ENCODE results near the gene CDH8.

DNA sequence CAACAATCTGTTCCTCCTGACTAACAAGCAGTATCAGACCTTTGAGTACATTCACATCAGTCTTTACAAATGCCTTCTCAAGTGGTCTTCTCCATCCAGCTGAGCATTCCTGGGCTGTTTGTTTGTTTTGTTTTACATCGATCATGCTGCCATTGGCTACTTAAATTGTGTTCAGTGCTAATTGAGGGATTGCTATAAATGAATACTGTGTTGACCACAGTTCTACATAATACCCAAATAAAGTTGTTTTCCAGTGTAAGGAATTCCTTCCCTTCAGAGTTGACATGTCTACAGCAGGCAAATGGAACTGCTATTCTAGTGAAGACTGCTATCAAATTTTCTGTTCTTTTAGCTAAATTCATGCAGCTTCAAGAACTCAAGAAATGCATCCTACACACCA, 3.2 kb downstream of the CDH8 start:
- no peak for TF ChIP-seq POLR2A (IDR thresholded peaks at IDR 0.05; ENCODE audit: low read depth, low read length)
- no peak for TF ChIP-seq TAF1 (IDR thresholded peaks at IDR 0.05; ENCODE audit: low read depth, low read length)
